ENCODE results near the gene SLC47A2. TPM values are rescaled to one million over a fixed set of nuclear protein-coding genes. Genes with fewer than 3 reads are reported as not detected.
A peak's percentile ranks its signal among the peaks of the same experiment; 100 is the strongest.

Gene SLC47A2
- polyA plus RNA-seq, 1 donor (not counting 4 experiments of a cell fraction or from before 2014, with no cell fraction given), result 0.88 TPM

DNA sequence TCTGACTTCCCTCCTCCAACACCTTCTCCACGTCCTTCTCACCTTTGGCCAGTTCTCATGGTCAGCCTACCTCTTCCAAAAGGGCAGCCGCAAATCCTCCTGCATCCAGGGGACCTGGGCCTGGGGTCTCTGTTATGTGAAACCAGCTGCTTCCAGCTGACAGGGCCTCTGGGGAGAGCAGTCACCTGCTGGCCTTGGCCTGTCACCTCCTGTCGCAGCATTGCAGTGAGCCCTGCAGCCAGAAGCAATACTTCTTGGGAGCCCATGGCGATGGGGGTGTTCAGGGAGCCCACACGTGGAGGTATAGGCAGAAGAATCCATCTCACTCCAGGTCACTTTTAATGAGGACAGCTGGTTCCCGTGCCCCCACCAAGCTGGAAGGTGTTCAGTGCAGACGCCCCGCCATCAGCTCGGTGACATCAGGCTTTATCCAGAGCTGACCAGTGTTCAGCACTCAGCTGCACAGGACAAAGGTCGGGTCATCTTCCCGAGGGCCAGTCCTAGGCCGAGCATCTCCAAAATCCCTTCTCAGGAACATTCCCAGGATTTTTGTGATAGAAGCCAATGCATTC lies 1.7 kb upstream of the SLC47A2 start:
- no peaks in the 10 kb centered on the region for H3K79me2 ChIP-seq (ENCODE audit: control insufficient read depth, insufficient read depth, low read length)
- no peak for FAIRE-seq
- no peaks in the 10 kb centered on the region for H3K27me3 ChIP-seq (ENCODE audit: control insufficient read depth, extremely low read depth, insufficient read depth, low read length)
- no peak for DNase-seq (ENCODE audit: low read depth, low spot score)
- no peak overlapping the region for H2AFZ ChIP-seq (ENCODE audit: control insufficient read depth, low read length)
- H3K9me3 ChIP-seq (ENCODE audit: control insufficient read depth, low read depth, low read length), result no peaks in the 10 kb centered on the region
- H3K27ac ChIP-seq (ENCODE audit: control insufficient read depth, insufficient read depth, low read length), result no peak overlapping the region
- no peak overlapping the region for H3K9ac ChIP-seq (ENCODE audit: control insufficient read depth, extremely low read depth, insufficient read depth, low read length)
- H3K4me2 ChIP-seq (ENCODE audit: control insufficient read depth, extremely low read depth, insufficient read depth, low read depth, low read length), result peak overlapping the region; percentile 80
- dilution Hi-C loops (cut with MboI; ENCODE audit: extremely low pct_ligation_motif_present, low sequenced_read_pairs), result no loop called here
- peaks cover 40% of the 10 kb centered on the region for H3K4me1 ChIP-seq (ENCODE audit: control insufficient read depth, extremely low read depth, insufficient read depth, low read length)
- no peaks in the 10 kb centered on the region for H3K36me3 ChIP-seq (ENCODE audit: control insufficient read depth in 2 of 2, extremely low read depth in 1 of 2, insufficient read depth in 2 of 2, low read length in 2 of 2)
- no peaks in the 10 kb centered on the region for H3K9me1 ChIP-seq (ENCODE audit: control insufficient read depth, extremely low read depth, insufficient read depth, low read length)
- H3K4me3 ChIP-seq (ENCODE audit: control insufficient read depth in 2 of 3, extremely low read depth in 1 of 3, insufficient read depth in 2 of 3, low read depth in 1 of 3, low read length in 3 of 3), result no peak overlapping the region
- no peaks in the 10 kb centered on the region for H4K20me1 ChIP-seq (ENCODE audit: control insufficient read depth, extremely low read depth, insufficient read depth, low read length)
- TF ChIP-seq EZH2 (IDR thresholded peaks at IDR 0.05; ENCODE audit: low read length), result no peak
- TF ChIP-seq, protein P1, sequence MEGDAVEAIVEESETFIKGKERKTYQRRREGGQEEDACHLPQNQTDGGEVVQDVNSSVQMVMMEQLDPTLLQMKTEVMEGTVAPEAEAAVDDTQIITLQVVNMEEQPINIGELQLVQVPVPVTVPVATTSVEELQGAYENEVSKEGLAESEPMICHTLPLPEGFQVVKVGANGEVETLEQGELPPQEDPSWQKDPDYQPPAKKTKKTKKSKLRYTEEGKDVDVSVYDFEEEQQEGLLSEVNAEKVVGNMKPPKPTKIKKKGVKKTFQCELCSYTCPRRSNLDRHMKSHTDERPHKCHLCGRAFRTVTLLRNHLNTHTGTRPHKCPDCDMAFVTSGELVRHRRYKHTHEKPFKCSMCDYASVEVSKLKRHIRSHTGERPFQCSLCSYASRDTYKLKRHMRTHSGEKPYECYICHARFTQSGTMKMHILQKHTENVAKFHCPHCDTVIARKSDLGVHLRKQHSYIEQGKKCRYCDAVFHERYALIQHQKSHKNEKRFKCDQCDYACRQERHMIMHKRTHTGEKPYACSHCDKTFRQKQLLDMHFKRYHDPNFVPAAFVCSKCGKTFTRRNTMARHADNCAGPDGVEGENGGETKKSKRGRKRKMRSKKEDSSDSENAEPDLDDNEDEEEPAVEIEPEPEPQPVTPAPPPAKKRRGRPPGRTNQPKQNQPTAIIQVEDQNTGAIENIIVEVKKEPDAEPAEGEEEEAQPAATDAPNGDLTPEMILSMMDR (optimal IDR thresholded peaks at IDR 0.05 in 1 of 3, IDR thresholded peaks at IDR 0.05 in 1 of 3, conservative IDR thresholded peaks at IDR 0.05 in 1 of 3; ENCODE audit: extremely low read depth in 1 of 3, insufficient read depth in 2 of 3, low read length in 3 of 3), result no peak

DNA sequence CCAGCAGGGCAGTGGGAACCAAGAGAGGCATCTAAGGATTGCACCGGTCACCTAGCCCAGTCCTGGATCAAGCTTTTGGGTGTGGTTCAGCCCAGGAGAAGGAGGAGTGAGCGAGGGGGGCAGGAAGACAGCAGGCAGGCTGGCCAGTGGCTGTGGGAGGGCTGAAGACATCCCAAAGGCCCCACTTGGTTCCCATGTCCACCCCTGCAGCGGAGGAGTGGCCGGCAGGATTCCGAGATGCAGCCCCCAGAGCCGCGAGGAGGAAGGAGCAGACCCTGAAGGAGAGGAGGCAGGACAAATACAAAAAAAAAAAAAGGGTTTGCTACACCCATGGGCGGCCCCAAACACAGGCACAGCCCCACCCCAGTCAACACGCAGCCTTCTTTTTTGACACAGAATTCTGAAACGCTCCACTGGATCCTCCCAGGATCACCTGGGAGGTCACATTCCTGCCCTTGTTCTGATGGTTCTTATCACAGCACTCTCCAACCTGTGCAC lies 1.1 kb upstream of the SLC47A2 start:
- no peaks in the 10 kb centered on the region for H3K9me3 ChIP-seq (ENCODE audit: control insufficient read depth, low read depth, low read length)
- no peak overlapping the region for H3K4me2 ChIP-seq (ENCODE audit: control insufficient read depth, extremely low read depth, insufficient read depth, low read depth, low read length)
- H2AFZ ChIP-seq (ENCODE audit: control insufficient read depth, low read length), result no peak overlapping the region
- H4K20me1 ChIP-seq (ENCODE audit: control insufficient read depth, extremely low read depth, insufficient read depth, low read length), result no peaks in the 10 kb centered on the region
- H3K27ac ChIP-seq (ENCODE audit: control insufficient read depth, insufficient read depth, low read length), result no peak overlapping the region
- dilution Hi-C loops (cut with MboI; ENCODE audit: extremely low pct_ligation_motif_present, low sequenced_read_pairs), result no loop called here
- no peak for FAIRE-seq
- H3K36me3 ChIP-seq (ENCODE audit: control insufficient read depth in 2 of 2, extremely low read depth in 1 of 2, insufficient read depth in 2 of 2, low read length in 2 of 2), result no peaks in the 10 kb centered on the region
- peaks cover 37% of the 10 kb centered on the region for H3K4me1 ChIP-seq (ENCODE audit: control insufficient read depth, extremely low read depth, insufficient read depth, low read length)
- no peak for TF ChIP-seq EZH2 (IDR thresholded peaks at IDR 0.05; ENCODE audit: low read length)
- TF ChIP-seq, protein P1 (optimal IDR thresholded peaks at IDR 0.05 in 1 of 3, IDR thresholded peaks at IDR 0.05 in 1 of 3, conservative IDR thresholded peaks at IDR 0.05 in 1 of 3; ENCODE audit: extremely low read depth in 1 of 3, insufficient read depth in 2 of 3, low read length in 3 of 3), result no peak
- H3K79me2 ChIP-seq (ENCODE audit: control insufficient read depth, insufficient read depth, low read length), result no peaks in the 10 kb centered on the region
- DNase-seq (ENCODE audit: low read depth, low spot score), result no peak
- H3K9ac ChIP-seq (ENCODE audit: control insufficient read depth, extremely low read depth, insufficient read depth, low read length), result no peak overlapping the region
- no peaks in the 10 kb centered on the region for H3K27me3 ChIP-seq (ENCODE audit: control insufficient read depth, extremely low read depth, insufficient read depth, low read length)
- H3K4me3 ChIP-seq (ENCODE audit: control insufficient read depth in 2 of 3, extremely low read depth in 1 of 3, insufficient read depth in 2 of 3, low read depth in 1 of 3, low read length in 3 of 3), result no peak overlapping the region
- H3K9me1 ChIP-seq (ENCODE audit: control insufficient read depth, extremely low read depth, insufficient read depth, low read length), result no peaks in the 10 kb centered on the region
